SK-N-MC (cell line): ENCODE data around the gene TAGLN.

Source experiments
- DNase-seq: peaks from one replicate; pipeline ENCODE4 v3.0.0-alpha.2; 2011; ENCODE audit warnings: low read depth, low spot score
- H3K27ac ChIP-seq: fragments of 200-600 bp; sonication (generic); 2 replicates; pipeline ENCODE4 v1.5.1; 2016; ENCODE audit warnings: mixed run types
- H3K36me3 ChIP-seq: fragments of 200-600 bp; sonication (generic); 2 replicates; pipeline ENCODE4 v1.6.1; 2017; ENCODE audit warnings: antibody characterized with exemption, low read length, mixed read lengths; ENCODE audit not compliant: insufficient read depth
- H3K4me3 ChIP-seq: fragments of 200-600 bp; sonication (generic); 2 replicates; pipeline ENCODE4 v1.5.1; 2016
- H3K9ac ChIP-seq: fragments of 200-600 bp; sonication (generic); 2 replicates; pipeline ENCODE4 v1.8.0; 2017; ENCODE audit warnings: mixed run types, mixed read lengths; ENCODE audit not compliant: insufficient read length
- H3K9me3 ChIP-seq: fragments of 200-600 bp; sonication (generic); 2 replicates; pipeline ENCODE4 v1.6.1; 2017; ENCODE audit warnings: low read depth, mild to moderate bottlenecking, antibody characterized with exemption, low read length, moderate library complexity, mixed read lengths
- EZH2 ChIP-seq: fragments of 200-600 bp; sonication (generic); IDR thresholded peaks from one replicate; pipeline ENCODE4 v1.6.1; 2017; ENCODE audit warnings: antibody characterized with exemption
- FOXP2 ChIP-seq: optimal IDR thresholded peaks from 2 replicates; pipeline ENCODE3; 2011; ENCODE audit warnings: mild to moderate bottlenecking, moderate library complexity; ENCODE audit not compliant: insufficient read depth; ENCODE audit errors: extremely low read length, control extremely low read depth
- POLR2AphosphoS5 ChIP-seq: IDR thresholded peaks from 2 replicates; pipeline ENCODE4 v1.6.1; 2012; ENCODE audit warnings: mild to moderate bottlenecking, low read depth, low read length, borderline replicate concordance

Gene TAGLN

DNA sequence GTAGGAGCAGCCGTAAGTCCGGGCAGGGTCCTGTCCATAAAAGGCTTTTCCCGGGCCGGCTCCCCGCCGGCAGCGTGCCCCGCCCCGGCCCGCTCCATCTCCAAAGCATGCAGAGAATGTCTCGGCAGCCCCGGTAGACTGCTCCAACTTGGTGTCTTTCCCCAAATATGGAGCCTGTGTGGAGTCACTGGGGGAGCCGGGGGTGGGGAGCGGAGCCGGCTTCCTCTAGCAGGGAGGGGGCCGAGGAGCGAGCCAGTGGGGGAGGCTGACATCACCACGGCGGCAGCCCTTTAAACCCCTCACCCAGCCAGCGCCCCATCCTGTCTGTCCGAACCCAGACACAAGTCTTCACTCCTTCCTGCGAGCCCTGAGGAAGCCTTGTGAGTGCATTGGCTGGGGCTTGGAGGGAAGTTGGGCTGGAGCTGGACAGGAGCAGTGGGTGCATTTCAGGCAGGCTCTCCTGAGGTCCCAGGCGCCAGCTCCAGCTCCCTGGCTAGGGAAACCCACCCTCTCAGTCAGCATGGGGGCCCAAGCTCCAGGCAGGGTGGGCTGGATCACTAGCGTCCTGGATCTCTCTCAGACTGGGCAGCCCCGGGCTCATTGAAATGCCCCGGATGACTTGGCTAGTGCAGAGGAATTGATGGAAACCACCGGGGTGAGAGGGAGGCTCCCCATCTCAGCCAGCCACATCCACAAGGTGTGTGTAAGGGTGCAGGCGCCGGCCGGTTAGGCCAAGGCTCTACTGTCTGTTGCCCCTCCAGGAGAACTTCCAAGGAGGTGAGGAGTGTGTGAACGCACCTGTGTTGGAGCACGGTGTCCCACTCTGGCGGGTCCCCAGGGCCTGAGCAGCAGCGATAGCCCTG is at the start of gene TAGLN:
TAGLN (plus strand) TSS at position 318 of the 863 bp plus-strand sequence. CDS start 3,644 bp downstream, outside the sequence.
- H3K4me3 ChIP-seq, result no peak within 1 kb of the TSS
- H3K36me3 ChIP-seq, result no peaks in the 10 kb centered on the region
- TF ChIP-seq FOXP2 (no peak), EZH2 (no peak), POLR2AphosphoS5 (no peak)
- H3K9me3 ChIP-seq, result no peaks in the 10 kb centered on the region
- no peak within 1 kb of the TSS for H3K27ac ChIP-seq
- no peak within 1 kb of the TSS for H3K9ac ChIP-seq
- DNase-seq, result no peak

DNA sequence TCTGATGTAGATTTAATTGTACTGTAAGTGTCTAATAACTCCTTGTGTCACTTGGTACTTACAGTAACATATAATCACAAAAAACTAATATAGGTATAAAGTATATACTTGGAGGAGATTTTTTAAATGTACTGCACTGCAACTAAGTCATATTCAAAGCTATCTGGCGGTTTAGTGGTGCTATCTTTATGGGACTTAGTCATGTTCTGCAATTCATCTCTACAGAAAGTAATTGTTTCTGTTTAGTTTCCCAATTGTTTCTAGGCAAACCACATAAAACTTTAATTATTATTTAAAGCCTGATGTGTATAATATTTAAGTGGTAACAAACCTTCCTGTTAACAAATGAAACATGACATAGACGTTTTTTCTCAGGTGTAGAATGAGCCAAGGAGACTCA is 47.1 kb upstream of the TAGLN start:
- Histone ChIP-seq H3K36me3 (peaks cover 71% of the 10 kb centered on the region), H3K27ac (no peak overlapping the region), H3K9ac (no peak overlapping the region), H3K9me3 (no peaks in the 10 kb centered on the region), H3K4me3 (no peak overlapping the region)
- no peak for DNase-seq
- TF ChIP-seq POLR2AphosphoS5, result no peak
- no peak for TF ChIP-seq EZH2

- H3K27ac ChIP-seq, result no peak overlapping the region
- TF ChIP-seq EZH2 (no peak), POLR2AphosphoS5 (no peak), FOXP2 (no peak)
Measured at GRCh38 chr11:117154468-117154867, 44.7 kb upstream of the TAGLN start.

GRCh38 chr11:117157507-117157906 is 41.7 kb upstream of the TAGLN start:
- no peak for TF ChIP-seq POLR2AphosphoS5
- TF ChIP-seq EZH2, result no peak
- no peak for TF ChIP-seq FOXP2
- no peak overlapping the region for H3K9ac ChIP-seq
- no peak for DNase-seq
- no peak overlapping the region for H3K27ac ChIP-seq
- H3K9me3 ChIP-seq, result no peaks in the 10 kb centered on the region
- no peak overlapping the region for H3K4me3 ChIP-seq
- peaks cover 68% of the 10 kb centered on the region for H3K36me3 ChIP-seq

More at GRCh38 chr11:117154468-117154867, 44.7 kb upstream of the TAGLN start:
- no peak overlapping the region for H3K4me3 ChIP-seq
- H3K36me3 ChIP-seq, result peaks cover 62% of the 10 kb centered on the region
- H3K9me3 ChIP-seq, result no peaks in the 10 kb centered on the region
- H3K9ac ChIP-seq, result no peak overlapping the region
- no peak for DNase-seq

- H3K9ac ChIP-seq, result no peak overlapping the region
- TF ChIP-seq FOXP2 (no peak), EZH2 (no peak), POLR2AphosphoS5 (no peak)
- H3K9me3 ChIP-seq, result no peaks in the 10 kb centered on the region
- H3K27ac ChIP-seq, result no peak overlapping the region
- H3K4me3 ChIP-seq, result no peak overlapping the region
- peaks cover 72% of the 10 kb centered on the region for H3K36me3 ChIP-seq
- DNase-seq, result no peak
Measured at GRCh38 chr11:117159892-117160291, 39.3 kb upstream of the TAGLN start.

GRCh38 chr11:117160826-117161225 is 38.3 kb upstream of the TAGLN start:
- no peak overlapping the region for H3K27ac ChIP-seq
- H3K9me3 ChIP-seq, result no peaks in the 10 kb centered on the region
- no peak overlapping the region for H3K4me3 ChIP-seq
- no peak overlapping the region for H3K9ac ChIP-seq
- DNase-seq, result no peak
- no peak for TF ChIP-seq EZH2
- no peak for TF ChIP-seq POLR2AphosphoS5
- TF ChIP-seq FOXP2, result no peak
- H3K36me3 ChIP-seq, result peaks cover 75% of the 10 kb centered on the region

DNA sequence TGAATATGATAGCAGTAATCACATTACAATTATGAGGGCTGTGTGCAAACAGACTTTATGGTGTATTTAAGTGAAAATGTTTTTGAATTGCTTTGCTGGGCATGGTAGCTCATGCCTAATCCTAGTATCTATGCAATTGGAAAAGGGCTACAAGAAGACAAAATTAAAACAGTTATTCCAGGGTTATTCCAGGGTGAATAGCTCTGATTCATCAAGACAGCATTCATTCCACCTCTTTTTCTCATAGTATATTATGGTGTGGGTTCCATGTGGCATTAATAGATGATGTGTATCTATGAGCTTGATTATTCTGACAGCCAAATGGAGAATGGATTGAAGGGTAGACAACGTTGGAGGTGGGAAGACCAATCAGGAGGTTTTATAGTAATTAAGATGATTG is 32.7 kb upstream of the TAGLN start:
- TF ChIP-seq FOXP2 (no peak), POLR2AphosphoS5 (no peak), EZH2 (no peak)
- no peak overlapping the region for H3K9ac ChIP-seq
- no peak for DNase-seq
- no peak overlapping the region for H3K27ac ChIP-seq
- H3K4me3 ChIP-seq, result no peak overlapping the region
- no peaks in the 10 kb centered on the region for H3K9me3 ChIP-seq
- H3K36me3 ChIP-seq, result peaks cover 92% of the 10 kb centered on the region

DNA sequence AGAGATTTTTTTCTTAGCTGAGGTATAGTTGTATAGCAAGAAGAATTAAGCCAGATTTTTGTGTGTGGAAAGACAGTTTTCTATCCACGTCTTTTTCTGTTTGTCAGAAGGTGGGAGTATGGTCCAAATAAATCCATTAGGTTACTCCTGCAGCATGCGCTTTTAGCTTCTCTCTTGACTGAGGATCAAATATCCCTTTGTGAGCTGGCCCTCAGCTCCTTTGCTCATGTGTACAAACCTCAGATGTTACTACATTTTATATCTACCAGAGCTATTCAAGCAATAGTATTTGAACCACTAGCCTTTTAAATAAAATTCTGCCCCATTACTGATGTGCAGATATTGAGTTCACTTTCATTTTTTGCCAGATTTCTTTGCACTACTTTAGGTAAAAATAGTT is 29.4 kb upstream of the TAGLN start:
- peaks cover 66% of the 10 kb centered on the region for H3K36me3 ChIP-seq
- no peak for TF ChIP-seq EZH2
- no peak for DNase-seq
- H3K9ac ChIP-seq, result no peak overlapping the region
- H3K9me3 ChIP-seq, result no peaks in the 10 kb centered on the region
- no peak overlapping the region for H3K4me3 ChIP-seq
- H3K27ac ChIP-seq, result no peak overlapping the region

DNA sequence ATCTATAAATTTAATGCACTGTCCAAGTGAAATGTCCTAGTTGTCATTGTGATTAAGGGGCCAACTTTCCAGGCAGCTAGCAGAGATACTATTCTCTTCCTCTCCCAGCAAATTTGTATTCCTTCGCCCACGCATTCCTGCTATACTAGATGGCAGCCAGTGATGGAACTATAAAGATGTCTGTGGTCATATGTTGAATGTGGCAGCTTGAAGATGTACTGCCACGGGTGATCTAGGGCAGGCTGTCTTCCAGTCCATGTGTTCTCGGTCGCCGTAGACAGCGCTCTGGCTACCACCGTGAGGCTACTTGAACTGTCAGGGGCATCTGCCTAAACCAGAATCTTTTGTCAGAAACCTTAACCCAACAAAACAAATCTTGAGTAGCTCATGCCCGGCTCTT is 29.0 kb upstream of the TAGLN start:
- TF ChIP-seq EZH2, result no peak
- no peak for TF ChIP-seq POLR2AphosphoS5
- no peak for TF ChIP-seq FOXP2
- Histone ChIP-seq H3K36me3 (peaks cover 64% of the 10 kb centered on the region), H3K9ac (no peak overlapping the region), H3K9me3 (no peaks in the 10 kb centered on the region), H3K4me3 (no peak overlapping the region), H3K27ac (no peak overlapping the region)
- no peak for DNase-seq
